OCI-LY7 (cell line): ENCODE results near the gene RGS2.

ENCODE experiments used
- EZH2phosphoT487 ChIP-seq: fragments of 200-600 bp; sonication (generic); IDR thresholded peaks from 2 replicates; pipeline ENCODE4 v1.6.1; 2018; ENCODE audit warnings: low read depth, borderline replicate concordance, mild to moderate bottlenecking, mixed run types, antibody characterized with exemption, low read length, moderate library complexity, mixed read lengths
- TF ChIP-seq, protein P1 (sequence below): fragments of 200-600 bp; sonication (generic); conservative IDR thresholded peaks from 2 replicates; pipeline ENCODE4 v1.5.1; 2014; ENCODE audit warnings: mild to moderate bottlenecking, antibody characterized with exemption, low read length, moderate library complexity, mixed read lengths

DNA sequence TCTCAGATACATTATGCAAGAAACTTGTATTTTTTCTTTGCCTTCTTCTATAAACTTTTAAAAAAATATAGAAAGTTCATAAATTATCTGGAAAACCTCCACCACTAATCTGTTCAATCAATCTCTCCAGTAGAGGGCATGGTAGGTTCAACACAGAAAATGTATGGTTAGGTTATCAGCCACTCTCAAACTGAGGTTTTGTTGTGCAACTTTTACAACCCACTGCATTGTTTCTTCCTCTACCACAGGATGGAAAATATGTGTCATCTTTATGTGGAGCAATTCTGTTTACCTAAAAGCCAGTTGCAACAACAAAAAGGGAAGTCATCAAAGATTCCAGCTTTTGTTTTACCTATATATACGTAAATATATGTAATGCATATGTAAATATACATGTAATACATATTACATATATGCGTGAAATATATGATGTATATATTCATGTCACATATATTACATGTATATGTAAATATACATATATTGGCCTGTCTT, 3.0 kb upstream of the RGS2 start:
- TF ChIP-seq, protein P1, sequence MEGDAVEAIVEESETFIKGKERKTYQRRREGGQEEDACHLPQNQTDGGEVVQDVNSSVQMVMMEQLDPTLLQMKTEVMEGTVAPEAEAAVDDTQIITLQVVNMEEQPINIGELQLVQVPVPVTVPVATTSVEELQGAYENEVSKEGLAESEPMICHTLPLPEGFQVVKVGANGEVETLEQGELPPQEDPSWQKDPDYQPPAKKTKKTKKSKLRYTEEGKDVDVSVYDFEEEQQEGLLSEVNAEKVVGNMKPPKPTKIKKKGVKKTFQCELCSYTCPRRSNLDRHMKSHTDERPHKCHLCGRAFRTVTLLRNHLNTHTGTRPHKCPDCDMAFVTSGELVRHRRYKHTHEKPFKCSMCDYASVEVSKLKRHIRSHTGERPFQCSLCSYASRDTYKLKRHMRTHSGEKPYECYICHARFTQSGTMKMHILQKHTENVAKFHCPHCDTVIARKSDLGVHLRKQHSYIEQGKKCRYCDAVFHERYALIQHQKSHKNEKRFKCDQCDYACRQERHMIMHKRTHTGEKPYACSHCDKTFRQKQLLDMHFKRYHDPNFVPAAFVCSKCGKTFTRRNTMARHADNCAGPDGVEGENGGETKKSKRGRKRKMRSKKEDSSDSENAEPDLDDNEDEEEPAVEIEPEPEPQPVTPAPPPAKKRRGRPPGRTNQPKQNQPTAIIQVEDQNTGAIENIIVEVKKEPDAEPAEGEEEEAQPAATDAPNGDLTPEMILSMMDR, result peak; percentile 90
- TF ChIP-seq EZH2phosphoT487, result no peak
